ENCODE results near the gene KLHL10.
A peak's percentile ranks its signal among the peaks of the same experiment; 100 is the strongest.

DNA sequence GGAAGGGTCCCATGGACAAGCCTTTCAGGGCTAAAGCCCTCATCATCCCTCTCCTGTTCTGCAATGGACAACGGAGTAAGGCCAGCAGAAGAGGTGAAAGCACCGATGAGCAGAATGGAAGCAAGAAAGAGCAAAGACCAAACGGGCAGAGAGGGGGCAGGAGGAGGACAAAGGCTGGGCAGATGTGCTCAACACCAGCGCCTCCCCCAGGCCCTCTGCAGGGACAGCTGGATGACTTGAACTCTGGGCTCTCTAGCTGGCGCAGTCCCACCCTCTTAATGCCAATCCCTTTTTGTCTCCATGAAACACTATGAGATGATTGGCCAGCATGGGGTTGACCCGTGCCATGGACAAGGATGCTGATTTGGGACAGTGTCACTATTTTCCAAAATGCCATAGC is 59.1 kb downstream of the KLHL10 start:
- TF ChIP-seq CTCF (conservative IDR thresholded peaks at IDR 0.05; ENCODE audit: low read depth in 2 of 2) (peak; percentile 19 to 48; a peak in 3 of 4 replicates), POLR2AphosphoS5 (IDR thresholded peaks at IDR 0.05; ENCODE audit: low read depth) (no peak), ZNF114 (CRISPR knock-in tag; IDR thresholded peaks at IDR 0.05) (no peak), EZH2phosphoT487 (IDR thresholded peaks at IDR 0.05; ENCODE audit: unreplicated experiment) (no peak), CREB1 (CRISPR knock-in tag; IDR thresholded peaks at IDR 0.05; ENCODE audit: low read depth) (no peak), EZH2 (IDR thresholded peaks at IDR 0.05; ENCODE audit: low read depth, unreplicated experiment) (no peak), STAT1 (IDR thresholded peaks at IDR 0.05; ENCODE audit: unreplicated experiment) (no peak), JUNB (IDR thresholded peaks at IDR 0.05; ENCODE audit: unreplicated experiment) (no peak)
- TF ChIP-seq, protein P1, sequence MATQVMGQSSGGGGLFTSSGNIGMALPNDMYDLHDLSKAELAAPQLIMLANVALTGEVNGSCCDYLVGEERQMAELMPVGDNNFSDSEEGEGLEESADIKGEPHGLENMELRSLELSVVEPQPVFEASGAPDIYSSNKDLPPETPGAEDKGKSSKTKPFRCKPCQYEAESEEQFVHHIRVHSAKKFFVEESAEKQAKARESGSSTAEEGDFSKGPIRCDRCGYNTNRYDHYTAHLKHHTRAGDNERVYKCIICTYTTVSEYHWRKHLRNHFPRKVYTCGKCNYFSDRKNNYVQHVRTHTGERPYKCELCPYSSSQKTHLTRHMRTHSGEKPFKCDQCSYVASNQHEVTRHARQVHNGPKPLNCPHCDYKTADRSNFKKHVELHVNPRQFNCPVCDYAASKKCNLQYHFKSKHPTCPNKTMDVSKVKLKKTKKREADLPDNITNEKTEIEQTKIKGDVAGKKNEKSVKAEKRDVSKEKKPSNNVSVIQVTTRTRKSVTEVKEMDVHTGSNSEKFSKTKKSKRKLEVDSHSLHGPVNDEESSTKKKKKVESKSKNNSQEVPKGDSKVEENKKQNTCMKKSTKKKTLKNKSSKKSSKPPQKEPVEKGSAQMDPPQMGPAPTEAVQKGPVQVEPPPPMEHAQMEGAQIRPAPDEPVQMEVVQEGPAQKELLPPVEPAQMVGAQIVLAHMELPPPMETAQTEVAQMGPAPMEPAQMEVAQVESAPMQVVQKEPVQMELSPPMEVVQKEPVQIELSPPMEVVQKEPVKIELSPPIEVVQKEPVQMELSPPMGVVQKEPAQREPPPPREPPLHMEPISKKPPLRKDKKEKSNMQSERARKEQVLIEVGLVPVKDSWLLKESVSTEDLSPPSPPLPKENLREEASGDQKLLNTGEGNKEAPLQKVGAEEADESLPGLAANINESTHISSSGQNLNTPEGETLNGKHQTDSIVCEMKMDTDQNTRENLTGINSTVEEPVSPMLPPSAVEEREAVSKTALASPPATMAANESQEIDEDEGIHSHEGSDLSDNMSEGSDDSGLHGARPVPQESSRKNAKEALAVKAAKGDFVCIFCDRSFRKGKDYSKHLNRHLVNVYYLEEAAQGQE (IDR thresholded peaks at IDR 0.05; ENCODE audit: unreplicated experiment): no peak
- TF ChIP-seq, protein P2, sequence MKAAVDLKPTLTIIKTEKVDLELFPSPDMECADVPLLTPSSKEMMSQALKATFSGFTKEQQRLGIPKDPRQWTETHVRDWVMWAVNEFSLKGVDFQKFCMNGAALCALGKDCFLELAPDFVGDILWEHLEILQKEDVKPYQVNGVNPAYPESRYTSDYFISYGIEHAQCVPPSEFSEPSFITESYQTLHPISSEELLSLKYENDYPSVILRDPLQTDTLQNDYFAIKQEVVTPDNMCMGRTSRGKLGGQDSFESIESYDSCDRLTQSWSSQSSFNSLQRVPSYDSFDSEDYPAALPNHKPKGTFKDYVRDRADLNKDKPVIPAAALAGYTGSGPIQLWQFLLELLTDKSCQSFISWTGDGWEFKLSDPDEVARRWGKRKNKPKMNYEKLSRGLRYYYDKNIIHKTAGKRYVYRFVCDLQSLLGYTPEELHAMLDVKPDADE (IDR thresholded peaks at IDR 0.05): no peak

Data from GM23338 (cell line).